Astrocyte of the cerebellum (primary cell): ENCODE measurements around the gene PCED1B.

Source experiments
- DNase-seq: peaks from one replicate; pipeline ENCODE4 v3.0.0-alpha.2; 2011; ENCODE audit warnings: low read depth
- H3K4me3 ChIP-seq: 2 replicates; pipeline ENCODE4 v1.5.1; 2011; ENCODE audit warnings: mild to moderate bottlenecking, low read depth, low read length, moderate library complexity
- in situ Hi-C: cut with HindIII; loops from 2 replicates; pipeline ENCODE4 v1.10.0; 2017; ENCODE audit warnings: low sequenced_read_pairs
- TF ChIP-seq, protein P1 (sequence below): IDR thresholded peaks from 2 replicates; pipeline ENCODE4 v1.5.1; 2012; ENCODE audit warnings: low read length, low read depth, moderate library complexity, mild to moderate bottlenecking; ENCODE audit errors: missing control alignments

The PCED1B gene

DNA sequence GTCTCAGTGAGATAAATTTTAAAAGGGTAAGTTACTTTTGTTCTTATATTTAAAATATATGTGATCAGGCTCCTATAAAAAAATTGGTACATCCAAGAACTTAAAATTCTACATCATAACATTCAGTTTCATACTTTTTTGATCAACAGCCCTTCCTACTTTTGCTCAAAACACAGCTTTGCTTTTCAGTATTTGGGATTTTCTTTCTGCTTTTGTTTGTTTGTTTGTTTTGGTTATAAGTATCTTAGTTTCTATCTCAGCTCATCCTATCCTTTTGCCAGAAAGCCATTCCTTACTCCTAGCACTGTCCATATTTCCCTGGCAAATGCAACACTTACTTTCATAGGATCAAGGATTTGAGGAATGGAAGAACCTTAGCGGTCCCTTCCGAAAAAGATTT is 4.7 kb upstream of the PCED1B start:
- TF ChIP-seq, protein P1, sequence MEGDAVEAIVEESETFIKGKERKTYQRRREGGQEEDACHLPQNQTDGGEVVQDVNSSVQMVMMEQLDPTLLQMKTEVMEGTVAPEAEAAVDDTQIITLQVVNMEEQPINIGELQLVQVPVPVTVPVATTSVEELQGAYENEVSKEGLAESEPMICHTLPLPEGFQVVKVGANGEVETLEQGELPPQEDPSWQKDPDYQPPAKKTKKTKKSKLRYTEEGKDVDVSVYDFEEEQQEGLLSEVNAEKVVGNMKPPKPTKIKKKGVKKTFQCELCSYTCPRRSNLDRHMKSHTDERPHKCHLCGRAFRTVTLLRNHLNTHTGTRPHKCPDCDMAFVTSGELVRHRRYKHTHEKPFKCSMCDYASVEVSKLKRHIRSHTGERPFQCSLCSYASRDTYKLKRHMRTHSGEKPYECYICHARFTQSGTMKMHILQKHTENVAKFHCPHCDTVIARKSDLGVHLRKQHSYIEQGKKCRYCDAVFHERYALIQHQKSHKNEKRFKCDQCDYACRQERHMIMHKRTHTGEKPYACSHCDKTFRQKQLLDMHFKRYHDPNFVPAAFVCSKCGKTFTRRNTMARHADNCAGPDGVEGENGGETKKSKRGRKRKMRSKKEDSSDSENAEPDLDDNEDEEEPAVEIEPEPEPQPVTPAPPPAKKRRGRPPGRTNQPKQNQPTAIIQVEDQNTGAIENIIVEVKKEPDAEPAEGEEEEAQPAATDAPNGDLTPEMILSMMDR, result no peak
- in situ Hi-C loops, result no loop called here

DNA sequence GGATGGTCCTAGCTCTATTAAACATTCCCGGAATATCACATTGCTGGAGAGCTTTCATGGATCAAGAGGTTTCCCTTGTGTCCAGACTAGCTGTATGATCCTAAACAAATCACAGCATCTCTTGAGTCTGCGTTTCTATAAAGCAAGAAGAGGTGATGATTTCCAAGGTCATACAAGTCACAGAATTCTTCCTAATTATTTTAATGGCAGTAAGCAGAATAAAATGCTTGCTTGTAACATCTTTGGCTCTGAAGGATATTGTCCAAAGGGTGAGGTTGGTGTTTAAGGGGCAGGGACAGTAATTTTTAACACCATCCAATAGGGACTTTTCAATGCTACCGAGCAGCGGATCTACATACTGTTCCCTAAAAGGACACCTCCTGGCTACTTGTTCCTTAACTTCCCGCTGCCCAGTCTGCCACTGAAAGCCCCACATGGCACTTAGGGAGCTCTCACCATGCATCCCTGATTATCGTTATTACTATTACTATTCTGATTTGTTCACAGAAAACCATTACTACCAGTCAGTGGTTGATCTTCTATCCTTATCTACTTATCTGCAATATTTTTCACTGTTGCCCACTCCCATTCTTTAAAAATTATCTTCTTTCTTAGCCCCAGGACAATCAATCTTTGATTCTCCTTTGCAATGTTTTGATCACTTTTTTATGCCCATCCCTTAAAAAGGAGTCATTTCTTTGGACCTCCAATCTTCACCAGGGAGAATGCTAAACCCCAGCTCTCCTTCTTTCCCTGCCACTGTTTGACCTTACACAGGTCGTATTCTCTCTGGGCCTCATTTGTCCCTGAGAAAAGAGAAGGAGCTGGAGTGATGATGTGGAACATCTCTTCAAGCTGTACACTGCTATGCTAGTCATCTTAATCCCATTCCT is 4.0 kb upstream of the PCED1B start:
- TF ChIP-seq, protein P1, result no peak
- DNase-seq, result no peak
- in situ Hi-C loops, result no loop called here
- no peak overlapping the region for H3K4me3 ChIP-seq

More for the DNA sequence above, 4.7 kb upstream of the PCED1B start:
- no peak overlapping the region for H3K4me3 ChIP-seq
- DNase-seq, result no peak

DNA sequence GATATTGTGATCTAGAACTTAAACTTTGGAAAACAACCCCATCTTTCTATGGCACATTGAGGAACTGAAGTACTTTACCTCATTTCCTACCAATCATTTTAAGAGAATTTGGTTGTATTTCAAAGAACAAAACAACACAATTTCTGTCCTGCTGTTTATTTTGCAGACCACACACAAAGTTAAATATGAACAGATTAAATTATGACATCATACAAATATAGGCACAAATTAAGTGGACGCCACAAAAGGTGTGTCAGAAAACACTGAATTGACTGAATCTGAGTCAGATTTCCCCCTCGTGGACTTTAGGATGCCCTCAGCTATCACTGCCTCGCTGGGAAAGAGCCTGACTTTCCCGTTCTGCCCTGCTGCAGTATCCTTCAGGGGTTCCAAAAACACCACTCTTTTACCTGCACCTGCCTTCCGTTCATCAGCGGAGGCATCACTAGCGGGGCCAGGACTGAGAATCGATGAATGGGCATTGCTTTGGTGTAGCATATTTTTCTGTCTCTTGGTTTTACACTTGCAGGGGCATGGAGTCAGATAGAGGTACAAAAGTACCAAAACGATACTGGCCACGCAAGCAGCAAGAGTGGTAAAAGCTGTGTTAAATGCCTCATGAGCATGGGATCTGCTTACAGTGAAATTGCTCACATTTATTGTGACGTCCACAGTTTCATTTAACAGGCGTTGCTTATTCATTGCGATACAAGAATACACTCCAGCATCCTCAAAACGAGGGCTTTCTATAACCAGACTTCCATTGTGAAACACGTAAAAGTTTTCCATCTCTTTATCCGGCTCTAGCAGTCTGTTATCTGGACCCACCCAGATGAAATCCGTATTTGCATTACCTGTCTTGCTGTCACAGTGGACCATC is 2.0 kb upstream of the PCED1B start:
- DNase-seq, result no peak
- in situ Hi-C loops, result no loop called here
- peak overlapping the region; percentile 75 for H3K4me3 ChIP-seq
- TF ChIP-seq, protein P1, result no peak

DNA sequence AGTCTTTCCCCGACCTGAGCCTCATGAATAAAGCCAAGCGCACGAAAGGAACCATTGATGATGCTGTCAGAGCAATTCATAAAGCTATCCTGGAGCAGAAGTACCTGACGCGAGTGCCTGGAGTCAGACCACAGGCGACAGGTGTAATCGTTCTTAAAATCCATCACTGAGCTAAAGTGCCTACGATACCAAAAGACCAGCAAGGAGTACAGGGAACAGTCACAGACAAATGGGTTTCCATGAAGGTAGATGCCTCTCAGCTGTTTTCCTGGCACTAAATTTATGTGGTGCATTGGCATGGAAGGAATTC is 1.4 kb upstream of the PCED1B start:
- H3K4me3 ChIP-seq, result peak overlapping the region; percentile 75
- no peak for DNase-seq
- TF ChIP-seq, protein P1, result no peak
- in situ Hi-C loops, result no loop called here

DNA sequence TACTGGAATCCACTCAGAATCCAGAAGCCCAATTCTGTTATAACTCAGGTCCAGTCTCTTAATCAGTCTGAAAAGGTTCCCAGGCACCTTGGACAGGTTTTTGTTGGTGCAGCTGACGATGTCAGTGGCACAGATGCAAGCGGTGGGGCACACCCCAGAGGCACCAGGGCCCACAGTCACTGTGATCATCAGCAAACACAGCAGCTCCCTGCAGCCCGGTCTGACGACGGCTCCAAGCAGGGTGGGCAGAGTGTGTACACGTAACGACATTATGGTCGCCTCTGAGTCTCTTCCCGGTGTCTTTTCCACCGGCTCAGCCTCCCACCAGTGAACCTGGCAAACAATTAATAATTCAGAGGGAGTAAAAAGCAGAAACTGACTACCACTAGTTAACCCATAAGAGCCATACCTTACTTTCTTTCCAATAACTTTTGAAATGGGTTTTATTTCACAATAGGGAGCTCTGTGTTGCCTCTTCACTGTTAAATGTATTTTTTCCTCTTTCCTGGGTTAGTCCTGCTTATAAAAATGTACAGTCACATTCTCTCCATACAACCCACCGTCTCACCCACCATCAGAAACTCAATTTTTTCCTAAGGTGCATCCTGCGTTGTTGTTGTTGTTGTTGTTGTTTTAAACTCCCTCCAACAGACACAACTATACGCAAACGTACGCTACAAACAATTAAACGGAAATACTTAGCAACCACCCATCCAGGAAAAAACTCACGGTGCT is 521 bp upstream of the PCED1B start:
- in situ Hi-C loops, result no loop called here
- TF ChIP-seq, protein P1, result no peak
- no peak for DNase-seq
- peak overlapping the region; percentile 75 for H3K4me3 ChIP-seq
